Neuronal stem cell (in vitro differentiated cells): ENCODE data around the gene ALDH2.

Experiments used
- DNase-seq: peaks from one replicate; pipeline ENCODE4 v3.0.0-alpha.2; 2013; ENCODE audit warnings: low spot score
- H2AFZ ChIP-seq: one replicate; pipeline ENCODE4 v1.6.1; 2013; ENCODE audit warnings: mild to moderate bottlenecking, low read length, inconsistent platforms
- H2AK5ac ChIP-seq: 2 replicates; pipeline ENCODE4 v1.6.1; 2013; ENCODE audit warnings: low read depth, mild to moderate bottlenecking, inconsistent platforms, low read length, moderate library complexity, mixed read lengths
- H2BK120ac ChIP-seq: 2 replicates; pipeline ENCODE4 v1.6.1; 2013; ENCODE audit warnings: low read depth, mild to moderate bottlenecking, inconsistent platforms, low read length, moderate library complexity, mixed read lengths
- H2BK12ac ChIP-seq: one replicate; pipeline ENCODE4 v1.6.1; 2013; ENCODE audit warnings: low read length, inconsistent platforms
- H2BK15ac ChIP-seq: 2 replicates; pipeline ENCODE4 v1.6.1; 2013; ENCODE audit warnings: mild to moderate bottlenecking, low read length, inconsistent platforms, mixed read lengths
- H2BK5ac ChIP-seq: one replicate; pipeline ENCODE4 v1.6.1; 2013; ENCODE audit warnings: inconsistent platforms, mild to moderate bottlenecking, low read length, moderate library complexity
- H3K14ac ChIP-seq: one replicate; pipeline ENCODE4 v1.6.1; 2013; ENCODE audit warnings: low read length, inconsistent platforms
- H3K18ac ChIP-seq: 2 replicates; pipeline ENCODE4 v1.6.1; 2013; ENCODE audit warnings: low read length, inconsistent platforms
- H3K23ac ChIP-seq: 2 replicates; pipeline ENCODE4 v1.6.1; 2013; ENCODE audit warnings: low read depth, mild to moderate bottlenecking, mixed read lengths, low read length, inconsistent platforms; ENCODE audit not compliant: poor library complexity
- H3K27ac ChIP-seq: replicated peaks from 3 replicates; pipeline ENCODE4 v1.5.1; 2013; ENCODE audit warnings: low read length, inconsistent platforms
- H3K27me3 ChIP-seq, 3 experiments: 2 replicates each; pipeline ENCODE4 v1.6.1; 2013; ENCODE audit warnings: low read length in 3 of 3, mild to moderate bottlenecking in 2 of 3, inconsistent platforms in 1 of 3, low read depth in 1 of 3, mixed read lengths in 1 of 3, moderate library complexity in 1 of 3; ENCODE audit not compliant: control insufficient read depth in 3 of 3, insufficient read depth in 3 of 3
- H3K36me3 ChIP-seq, 2 donors: replicated peaks in 1 of 2; 2 replicates each; pipeline ENCODE4 v1.6.1; 2013; ENCODE audit warnings: low read length in 2 of 2; ENCODE audit not compliant: control insufficient read depth in 2 of 2, insufficient read depth in 2 of 2
- H3K4ac ChIP-seq: 2 replicates; pipeline ENCODE4 v1.6.1; 2013; ENCODE audit warnings: inconsistent platforms, mild to moderate bottlenecking, low read length, moderate library complexity
- H3K4me1 ChIP-seq, 2 donors: 1 replicate in 1 of 2; 2 replicates in 1 of 2; pipeline ENCODE4 v1.6.1; 2013; ENCODE audit warnings: low read length in 2 of 2, low read depth in 1 of 2; ENCODE audit not compliant: control insufficient read depth in 2 of 2, insufficient read depth in 1 of 2
- H3K4me2 ChIP-seq: one replicate; pipeline ENCODE4 v1.6.1; 2013; ENCODE audit warnings: mild to moderate bottlenecking, low read length, inconsistent platforms; ENCODE audit not compliant: insufficient read depth, poor library complexity, severe bottlenecking
- H3K4me3 ChIP-seq, 2 donors: 2 replicates each; pipeline ENCODE4 v1.5.1; 2013; ENCODE audit warnings: low read length in 2 of 2, mild to moderate bottlenecking in 2 of 2, inconsistent platforms in 1 of 2, moderate library complexity in 1 of 2
- H3K79me1 ChIP-seq: one replicate; pipeline ENCODE4 v1.6.1; 2013; ENCODE audit warnings: low read depth, mild to moderate bottlenecking, inconsistent platforms, low read length, moderate library complexity
- H3K9ac ChIP-seq: one replicate; pipeline ENCODE4 v1.6.1; 2013; ENCODE audit warnings: mild to moderate bottlenecking, low read depth, low read length, inconsistent platforms; ENCODE audit not compliant: poor library complexity
- H3K9me3 ChIP-seq, 2 donors: replicated peaks in 1 of 2; 2 replicates each; pipeline versions ENCODE3 to v1.6.1; 2013; ENCODE audit warnings: low read length in 2 of 2, mild to moderate bottlenecking in 2 of 2, inconsistent platforms in 1 of 2, low read depth in 1 of 2, mixed read lengths in 1 of 2, moderate library complexity in 1 of 2; ENCODE audit not compliant: control insufficient read depth in 2 of 2, insufficient read depth in 1 of 2
- H4K8ac ChIP-seq: one replicate; pipeline ENCODE4 v1.6.1; 2013; ENCODE audit warnings: low read depth, mild to moderate bottlenecking, inconsistent platforms, low read length, moderate library complexity
- H4K91ac ChIP-seq: one replicate; pipeline ENCODE4 v1.6.1; 2013; ENCODE audit warnings: low read length, low read depth, mild to moderate bottlenecking, inconsistent platforms; ENCODE audit not compliant: poor library complexity
- WGBS, 2 donors: extraction: QIAGEN DNeasy Blood & Tissue Kit; methylation state at CpG; one replicate each; pipeline ENCODE4 v1.1.7; 2013; ENCODE audit warnings: missing lambda C conversion rate in 2 of 2, mixed read lengths in 1 of 2; ENCODE audit not compliant: insufficient read length in 2 of 2, insufficient replicate concordance in 1 of 2; ENCODE audit errors: extremely low coverage in 2 of 2; 5-methylcytosine and 5-hydroxymethylcytosine counted together

The ALDH2 gene

GRCh38 chr12:111841750-111842555, 75.2 kb downstream of the ALDH2 start, which contains the start of gene MAPKAPK5:
Gene MAPKAPK5 (plus strand): TSS chr12:111842228. CDS start chr12:111842734, 506 bp downstream.
- H3K4me1 ChIP-seq = peaks cover 4 to 7% of the 10 kb centered on the region in 2 donors
- peak within 1 kb of the TSS; percentile 75 for H2AK5ac ChIP-seq
- H3K27ac ChIP-seq = peak within 1 kb of the TSS; percentile 77
- peak within 1 kb of the TSS; percentile 84 for H3K4ac ChIP-seq
- H4K91ac ChIP-seq = peak within 1 kb of the TSS; percentile 92
- H3K36me3 ChIP-seq = peaks cover 10 to 45% of the 10 kb centered on the region in 2 donors
- no peaks in the 10 kb centered on the region for H3K27me3 ChIP-seq
- peaks cover 0 to 1% of the 10 kb centered on the region in 2 donors for H3K9me3 ChIP-seq
- H2BK15ac ChIP-seq = peak within 1 kb of the TSS; percentile 75
- peak within 1 kb of the TSS; percentile 63 to 93 for H3K4me3 ChIP-seq
- peak within 1 kb of the TSS; percentile 65 for H4K8ac ChIP-seq
- no peak within 1 kb of the TSS for H2BK12ac ChIP-seq
- peak within 1 kb of the TSS; percentile 100 for H3K18ac ChIP-seq
- peak within 1 kb of the TSS; percentile 47 for H2BK120ac ChIP-seq
- H3K14ac ChIP-seq = peak within 1 kb of the TSS; percentile 100
- H3K23ac ChIP-seq = peak within 1 kb of the TSS; percentile 89
- peak within 1 kb of the TSS; percentile 97 for H3K4me2 ChIP-seq
- H2AFZ ChIP-seq = peak within 1 kb of the TSS; percentile 97
- H2BK5ac ChIP-seq = peak within 1 kb of the TSS; percentile 95
- no CpG with 5 or more reads among the region's 84 CpGs for WGBS, 2 donors
- peak; percentile 97 for DNase-seq
- H3K79me1 ChIP-seq = peaks cover 19% of the 10 kb centered on the region
- peak within 1 kb of the TSS; percentile 99 for H3K9ac ChIP-seq

GRCh38 chr12:111842556-111843396, 76.0 kb downstream of the ALDH2 start:
- DNase-seq = no peak

GRCh38 chr12:111846016-111846415, 79.3 kb downstream of the ALDH2 start:
- peaks cover 0 to 16% of the 10 kb centered on the region in 2 donors for H3K9me3 ChIP-seq
- H3K4me3 ChIP-seq = no peak overlapping the region
- no peak overlapping the region for H4K91ac ChIP-seq
- no peak overlapping the region for H2BK15ac ChIP-seq
- H3K18ac ChIP-seq = no peak overlapping the region
- H3K4me1 ChIP-seq = peaks cover 3 to 7% of the 10 kb centered on the region in 2 donors
- no peak overlapping the region for H2BK5ac ChIP-seq
- H2BK120ac ChIP-seq = no peak overlapping the region
- H2BK12ac ChIP-seq = no peak overlapping the region
- H4K8ac ChIP-seq = no peak overlapping the region
- H3K4ac ChIP-seq = no peak overlapping the region
- no peak overlapping the region for H3K4me2 ChIP-seq
- H2AK5ac ChIP-seq = no peak overlapping the region
- H3K36me3 ChIP-seq = peaks cover 6 to 63% of the 10 kb centered on the region in 2 donors
- WGBS, 2 donors = no CpG with 5 or more reads among the region's 2 CpGs
- no peak overlapping the region for H3K23ac ChIP-seq
- H3K79me1 ChIP-seq = peaks cover 16% of the 10 kb centered on the region
- no peaks in the 10 kb centered on the region for H3K27me3 ChIP-seq
- H3K9ac ChIP-seq = no peak overlapping the region
- H3K14ac ChIP-seq = no peak overlapping the region
- DNase-seq = no peak
- no peak overlapping the region for H3K27ac ChIP-seq
- no peak overlapping the region for H2AFZ ChIP-seq

More at GRCh38 chr12:111842556-111843396, 76.0 kb downstream of the ALDH2 start:
- Histone ChIP-seq H2AK5ac (peak overlapping the region; percentile 75), H3K18ac (peak overlapping the region; percentile 100), H3K36me3 (peaks cover 10 to 51% of the 10 kb centered on the region in 2 donors), H3K14ac (peak overlapping the region; percentile 38), H3K27ac (no peak overlapping the region), H2BK120ac (peak overlapping the region; percentile 47), H2BK5ac (peak overlapping the region; percentile 95), H3K4me3 (peak overlapping the region; percentile 63 to 93), H3K4me1 (peaks cover 4 to 7% of the 10 kb centered on the region in 2 donors), H3K4me2 (peak overlapping the region; percentile 97), H2BK15ac (no peak overlapping the region), H4K91ac (peak overlapping the region; percentile 92), H3K9me3 (peaks cover 1 to 3% of the 10 kb centered on the region in 2 donors), H2AFZ (peak overlapping the region; percentile 97), H3K9ac (peak overlapping the region; percentile 99), H3K4ac (peak overlapping the region; percentile 84), H4K8ac (peak overlapping the region; percentile 65), H3K79me1 (peaks cover 19% of the 10 kb centered on the region), H3K23ac (peak overlapping the region; percentile 89), H2BK12ac (no peak overlapping the region), H3K27me3 (no peaks in the 10 kb centered on the region)
- no CpG with 5 or more reads among the region's 44 CpGs for WGBS, 2 donors
